GM23338 (cell line): ENCODE results near the gene TRIO. TPM values are rescaled to one million over a fixed set of nuclear protein-coding genes. Genes with fewer than 3 reads are reported as not detected.

Source experiments
- ATAC-seq: fragments of 200-7000 bp; cut with Tn5 transposase; 3 replicates; pipeline ENCODE4 v1.9.1; 2020
- DNase-seq: peaks from one replicate; pipeline ENCODE4 v3.0.0-alpha.2; 2015; ENCODE audit warnings: low spot score
- H2AFZ ChIP-seq: fragments of 200-600 bp; sonication (generic); 2 replicates; pipeline ENCODE4 v1.8.0; 2016; ENCODE audit warnings: antibody characterized with exemption, mild to moderate bottlenecking, moderate library complexity
- H3F3A ChIP-seq: fragments of 200-600 bp; sonication (generic); replicated peaks from 2 replicates; pipeline ENCODE4 v1.8.0; 2017; ENCODE audit warnings: antibody characterized with exemption, mixed run types, low read depth
- H3K27ac ChIP-seq: fragments of 200-600 bp; sonication (generic); 2 replicates; pipeline ENCODE4 v1.6.1; 2016; ENCODE audit warnings: low read depth
- H3K27me3 ChIP-seq: fragments of 200-600 bp; sonication (generic); 2 replicates; pipeline ENCODE4 v1.8.0; 2016; ENCODE audit warnings: mild to moderate bottlenecking, mixed run types, moderate library complexity; ENCODE audit not compliant: insufficient read depth
- H3K36me3 ChIP-seq: fragments of 200-600 bp; sonication (generic); 2 replicates; pipeline ENCODE4 v1.8.0; 2016; ENCODE audit warnings: mild to moderate bottlenecking; ENCODE audit not compliant: insufficient read depth
- H3K4me1 ChIP-seq: fragments of 200-600 bp; sonication (generic); 2 replicates; pipeline ENCODE4 v1.8.0; 2016; ENCODE audit warnings: mild to moderate bottlenecking, moderate library complexity; ENCODE audit not compliant: insufficient read depth
- H3K4me2 ChIP-seq: fragments of 200-600 bp; sonication (generic); 2 replicates; pipeline ENCODE4 v1.7.1; 2017; ENCODE audit warnings: mixed run types
- H3K4me3 ChIP-seq: fragments of 200-600 bp; sonication (generic); 2 replicates; pipeline ENCODE4 v1.6.1; 2016; ENCODE audit warnings: mixed run types
- H3K79me2 ChIP-seq: fragments of 200-600 bp; sonication (generic); replicated peaks from 2 replicates; pipeline ENCODE4 v1.8.0; 2017; ENCODE audit warnings: mild to moderate bottlenecking; ENCODE audit not compliant: insufficient read depth
- H3K9me2 ChIP-seq: fragments of 200-600 bp; sonication (generic); 2 replicates; pipeline ENCODE4 v1.8.0; 2017; ENCODE audit not compliant: insufficient read depth
- H4K20me1 ChIP-seq: fragments of 200-600 bp; sonication (generic); replicated peaks from 2 replicates; pipeline ENCODE4 v1.8.0; 2017; ENCODE audit warnings: mild to moderate bottlenecking; ENCODE audit not compliant: insufficient read depth
- H3K27ac Mint-ChIP-seq: 2 replicates; pipeline ENCODE4 v1.8.0; 2020; ENCODE audit warnings: inconsistent platforms, mild to moderate bottlenecking, moderate library complexity, mixed read lengths
- H3K27me3 Mint-ChIP-seq: 3 replicates; pipeline ENCODE4 v1.8.0; 2022; ENCODE audit warnings: low read depth, mild to moderate bottlenecking, moderate library complexity, mixed read lengths, inconsistent platforms; ENCODE audit not compliant: insufficient read depth, poor library complexity
- H3K36me3 Mint-ChIP-seq: 3 replicates; pipeline ENCODE4 v1.8.0; 2021; ENCODE audit warnings: low read depth, mild to moderate bottlenecking, inconsistent platforms, moderate library complexity, mixed read lengths
- H3K4me1 Mint-ChIP-seq: 3 replicates; pipeline ENCODE4 v1.8.0; 2020; ENCODE audit warnings: mild to moderate bottlenecking, inconsistent platforms, mixed read lengths
- H3K4me3 Mint-ChIP-seq: 3 replicates; pipeline ENCODE4 v1.8.0; 2021; ENCODE audit warnings: moderate library complexity, mild to moderate bottlenecking, inconsistent platforms, mixed read lengths
- H3K9me3 Mint-ChIP-seq: 3 replicates; pipeline ENCODE4 v1.8.0; 2020; ENCODE audit warnings: moderate library complexity, mild to moderate bottlenecking, inconsistent platforms, mixed read lengths
- CREB1 ChIP-seq: fragments of 250-450 bp; sonication (Bioruptor Pico); IDR thresholded peaks from 2 replicates; pipeline ENCODE4 v1.5.0; 2020; ENCODE audit warnings: low read depth, mild to moderate bottlenecking, moderate library complexity
- EZH2 ChIP-seq: fragments of 200-600 bp; sonication (generic); IDR thresholded peaks from one replicate; pipeline ENCODE4 v1.8.0; 2017; ENCODE audit warnings: antibody characterized with exemption, mild to moderate bottlenecking, low read depth; ENCODE audit not compliant: unreplicated experiment
- EZH2phosphoT487 ChIP-seq: fragments of 200-600 bp; sonication (generic); IDR thresholded peaks from one replicate; pipeline ENCODE4 v1.8.1; 2018; ENCODE audit warnings: antibody characterized with exemption; ENCODE audit not compliant: unreplicated experiment
- JUNB ChIP-seq: IDR thresholded peaks from one replicate; pipeline ENCODE4 v1.6.1; 2016; ENCODE audit warnings: antibody characterized with exemption; ENCODE audit not compliant: unreplicated experiment
- NANOG ChIP-seq: IDR thresholded peaks from 2 replicates; pipeline ENCODE4 v1.6.1; 2016; ENCODE audit warnings: antibody characterized with exemption, borderline replicate concordance
- POLR2AphosphoS5 ChIP-seq: IDR thresholded peaks from 2 replicates; pipeline ENCODE4 v1.6.1; 2016; ENCODE audit warnings: antibody characterized with exemption, low read depth
- STAT1 ChIP-seq: IDR thresholded peaks from one replicate; pipeline ENCODE4 v1.6.1; 2016; ENCODE audit warnings: antibody characterized with exemption; ENCODE audit not compliant: unreplicated experiment
- ZNF114 ChIP-seq: fragments of 250-450 bp; sonication (Bioruptor Pico); IDR thresholded peaks from 2 replicates; pipeline ENCODE4 v1.5.0; 2020; ENCODE audit warnings: mild to moderate bottlenecking, moderate library complexity
- ZNF331 ChIP-seq: fragments of 250-450 bp; sonication (Bioruptor Pico); IDR thresholded peaks from 2 replicates; pipeline ENCODE4 v1.5.0; 2020; ENCODE audit warnings: low read depth, mild to moderate bottlenecking, moderate library complexity
- polyA plus RNA-seq: library from polyadenylated mRNA; unstranded; fragments of >200 nt; fragmentation: Nextera tagmentation; extraction: Ambion mirVana; gene quantifications from 2 replicates; pipeline ENCODE4 v1.2.1, GENCODE V29; 2016
- total RNA-seq: library from RNA; depleted of rRNA; stranded (reverse); fragments of >200 nt; shearing (Covaris generic); gene quantifications from 2 replicates; pipeline ENCODE4 v1.2.3, GENCODE V29; 2014
- TF ChIP-seq, protein P1 (sequence below): fragments of 250-450 bp; sonication (Bioruptor Pico); IDR thresholded peaks from 2 replicates; pipeline ENCODE4 v1.5.0; 2020; ENCODE audit warnings: mild to moderate bottlenecking, moderate library complexity
- TF ChIP-seq, protein P2 (sequence below), 2 experiments: fragments of 200-600 bp in 1 of 2; sonication (generic) in 1 of 2; conservative IDR thresholded peaks; 2 replicates each; pipeline versions ENCODE4 v1.5.1 to v1.6.1; 2016 to 2017; ENCODE audit warnings: antibody characterized with exemption in 2 of 2, low read depth in 2 of 2, mild to moderate bottlenecking in 2 of 2, moderate library complexity in 1 of 2
- TF ChIP-seq, protein P3 (sequence below): IDR thresholded peaks from 2 replicates; pipeline ENCODE4 v1.6.1; 2016; ENCODE audit warnings: antibody characterized with exemption
- TF ChIP-seq, protein P4 (sequence below): IDR thresholded peaks from one replicate; pipeline ENCODE4 v1.6.1; 2018; ENCODE audit warnings: antibody characterized with exemption; ENCODE audit not compliant: unreplicated experiment

Gene TRIO
- total and polyA plus RNA-seq, 2 experiments from 2014 or later = 13.8 to 113 TPM

DNA sequence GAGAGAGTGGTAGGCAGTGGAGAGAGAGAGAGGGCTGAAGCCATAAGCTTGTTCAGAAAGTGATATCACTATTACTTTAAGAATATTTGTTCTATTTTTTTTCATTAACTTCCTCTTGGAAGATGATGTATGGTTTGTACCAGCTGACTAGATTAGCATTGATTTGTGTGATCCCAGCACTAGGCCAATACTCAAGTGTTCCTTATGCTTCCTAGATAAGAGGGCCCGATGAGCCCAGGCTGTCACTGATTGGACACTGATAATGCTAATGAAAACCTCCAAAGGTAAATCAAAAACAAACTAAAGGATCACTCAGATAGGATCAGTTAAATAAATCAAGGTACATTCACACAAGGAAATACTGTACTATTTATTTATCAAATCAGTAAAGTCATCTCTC, 385.8 kb downstream of the TRIO start:
- H3K4me1 ChIP-seq = no peaks in the 10 kb centered on the region
- no peaks in the 10 kb centered on the region for H3K9me2 ChIP-seq
- no peak for DNase-seq
- no peak overlapping the region for H3K4me3 ChIP-seq
- no peaks in the 10 kb centered on the region for H3F3A ChIP-seq
- Mint-ChIP-seq H3K9me3 (no peaks in the 10 kb centered on the region; the same call in 2 of the 3 replicates), H3K27me3 (no peaks in the 10 kb centered on the region), H3K27ac (no peak overlapping the region), H3K4me3 (no peak overlapping the region), H3K36me3 (no peaks in the 10 kb centered on the region), H3K4me1 (no peaks in the 10 kb centered on the region)
- H3K27ac ChIP-seq = no peak overlapping the region
- H3K27me3 ChIP-seq = no peaks in the 10 kb centered on the region
- no peaks in the 10 kb centered on the region for H3K79me2 ChIP-seq
- TF ChIP-seq POLR2AphosphoS5 (no peak), ZNF331 (CRISPR knock-in tag) (no peak), CREB1 (CRISPR knock-in tag) (no peak), JUNB (no peak), ZNF114 (CRISPR knock-in tag) (no peak), NANOG (no peak), STAT1 (no peak), EZH2 (no peak), EZH2phosphoT487 (no peak)
- TF ChIP-seq, protein P1, sequence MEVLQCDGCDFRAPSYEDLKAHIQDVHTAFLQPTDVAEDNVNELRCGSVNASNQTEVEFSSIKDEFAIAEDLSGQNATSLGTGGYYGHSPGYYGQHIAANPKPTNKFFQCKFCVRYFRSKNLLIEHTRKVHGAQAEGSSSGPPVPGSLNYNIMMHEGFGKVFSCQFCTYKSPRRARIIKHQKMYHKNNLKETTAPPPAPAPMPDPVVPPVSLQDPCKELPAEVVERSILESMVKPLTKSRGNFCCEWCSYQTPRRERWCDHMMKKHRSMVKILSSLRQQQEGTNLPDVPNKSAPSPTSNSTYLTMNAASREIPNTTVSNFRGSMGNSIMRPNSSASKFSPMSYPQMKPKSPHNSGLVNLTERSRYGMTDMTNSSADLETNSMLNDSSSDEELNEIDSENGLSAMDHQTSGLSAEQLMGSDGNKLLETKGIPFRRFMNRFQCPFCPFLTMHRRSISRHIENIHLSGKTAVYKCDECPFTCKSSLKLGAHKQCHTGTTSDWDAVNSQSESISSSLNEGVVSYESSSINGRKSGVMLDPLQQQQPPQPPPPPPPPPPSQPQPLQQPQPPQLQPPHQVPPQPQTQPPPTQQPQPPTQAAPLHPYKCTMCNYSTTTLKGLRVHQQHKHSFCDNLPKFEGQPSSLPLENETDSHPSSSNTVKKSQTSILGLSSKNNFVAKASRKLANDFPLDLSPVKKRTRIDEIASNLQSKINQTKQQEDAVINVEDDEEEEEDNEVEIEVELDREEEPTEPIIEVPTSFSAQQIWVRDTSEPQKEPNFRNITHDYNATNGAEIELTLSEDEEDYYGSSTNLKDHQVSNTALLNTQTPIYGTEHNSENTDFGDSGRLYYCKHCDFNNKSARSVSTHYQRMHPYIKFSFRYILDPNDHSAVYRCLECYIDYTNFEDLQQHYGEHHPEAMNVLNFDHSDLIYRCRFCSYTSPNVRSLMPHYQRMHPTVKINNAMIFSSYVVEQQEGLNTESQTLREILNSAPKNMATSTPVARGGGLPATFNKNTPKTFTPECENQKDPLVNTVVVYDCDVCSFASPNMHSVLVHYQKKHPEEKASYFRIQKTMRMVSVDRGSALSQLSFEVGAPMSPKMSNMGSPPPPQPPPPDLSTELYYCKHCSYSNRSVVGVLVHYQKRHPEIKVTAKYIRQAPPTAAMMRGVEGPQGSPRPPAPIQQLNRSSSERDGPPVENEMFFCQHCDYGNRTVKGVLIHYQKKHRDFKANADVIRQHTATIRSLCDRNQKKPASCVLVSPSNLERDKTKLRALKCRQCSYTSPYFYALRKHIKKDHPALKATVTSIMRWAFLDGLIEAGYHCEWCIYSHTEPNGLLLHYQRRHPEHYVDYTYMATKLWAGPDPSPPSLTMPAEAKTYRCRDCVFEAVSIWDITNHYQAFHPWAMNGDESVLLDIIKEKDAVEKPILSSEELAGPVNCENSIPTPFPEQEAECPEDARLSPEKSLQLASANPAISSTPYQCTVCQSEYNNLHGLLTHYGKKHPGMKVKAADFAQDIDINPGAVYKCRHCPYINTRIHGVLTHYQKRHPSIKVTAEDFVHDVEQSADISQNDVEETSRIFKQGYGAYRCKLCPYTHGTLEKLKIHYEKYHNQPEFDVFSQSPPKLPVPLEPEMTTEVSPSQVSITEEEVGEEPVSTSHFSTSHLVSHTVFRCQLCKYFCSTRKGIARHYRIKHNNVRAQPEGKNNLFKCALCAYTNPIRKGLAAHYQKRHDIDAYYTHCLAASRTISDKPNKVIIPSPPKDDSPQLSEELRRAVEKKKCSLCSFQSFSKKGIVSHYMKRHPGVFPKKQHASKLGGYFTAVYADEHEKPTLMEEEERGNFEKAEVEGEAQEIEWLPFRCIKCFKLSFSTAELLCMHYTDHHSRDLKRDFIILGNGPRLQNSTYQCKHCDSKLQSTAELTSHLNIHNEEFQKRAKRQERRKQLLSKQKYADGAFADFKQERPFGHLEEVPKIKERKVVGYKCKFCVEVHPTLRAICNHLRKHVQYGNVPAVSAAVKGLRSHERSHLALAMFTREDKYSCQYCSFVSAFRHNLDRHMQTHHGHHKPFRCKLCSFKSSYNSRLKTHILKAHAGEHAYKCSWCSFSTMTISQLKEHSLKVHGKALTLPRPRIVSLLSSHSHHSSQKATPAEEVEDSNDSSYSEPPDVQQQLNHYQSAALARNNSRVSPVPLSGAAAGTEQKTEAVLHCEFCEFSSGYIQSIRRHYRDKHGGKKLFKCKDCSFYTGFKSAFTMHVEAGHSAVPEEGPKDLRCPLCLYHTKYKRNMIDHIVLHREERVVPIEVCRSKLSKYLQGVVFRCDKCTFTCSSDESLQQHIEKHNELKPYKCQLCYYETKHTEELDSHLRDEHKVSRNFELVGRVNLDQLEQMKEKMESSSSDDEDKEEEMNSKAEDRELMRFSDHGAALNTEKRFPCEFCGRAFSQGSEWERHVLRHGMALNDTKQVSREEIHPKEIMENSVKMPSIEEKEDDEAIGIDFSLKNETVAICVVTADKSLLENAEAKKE (CRISPR knock-in tag) = no peak
- TF ChIP-seq, protein P2, sequence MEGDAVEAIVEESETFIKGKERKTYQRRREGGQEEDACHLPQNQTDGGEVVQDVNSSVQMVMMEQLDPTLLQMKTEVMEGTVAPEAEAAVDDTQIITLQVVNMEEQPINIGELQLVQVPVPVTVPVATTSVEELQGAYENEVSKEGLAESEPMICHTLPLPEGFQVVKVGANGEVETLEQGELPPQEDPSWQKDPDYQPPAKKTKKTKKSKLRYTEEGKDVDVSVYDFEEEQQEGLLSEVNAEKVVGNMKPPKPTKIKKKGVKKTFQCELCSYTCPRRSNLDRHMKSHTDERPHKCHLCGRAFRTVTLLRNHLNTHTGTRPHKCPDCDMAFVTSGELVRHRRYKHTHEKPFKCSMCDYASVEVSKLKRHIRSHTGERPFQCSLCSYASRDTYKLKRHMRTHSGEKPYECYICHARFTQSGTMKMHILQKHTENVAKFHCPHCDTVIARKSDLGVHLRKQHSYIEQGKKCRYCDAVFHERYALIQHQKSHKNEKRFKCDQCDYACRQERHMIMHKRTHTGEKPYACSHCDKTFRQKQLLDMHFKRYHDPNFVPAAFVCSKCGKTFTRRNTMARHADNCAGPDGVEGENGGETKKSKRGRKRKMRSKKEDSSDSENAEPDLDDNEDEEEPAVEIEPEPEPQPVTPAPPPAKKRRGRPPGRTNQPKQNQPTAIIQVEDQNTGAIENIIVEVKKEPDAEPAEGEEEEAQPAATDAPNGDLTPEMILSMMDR (conservative IDR thresholded peaks at IDR 0.05; ENCODE audit: low read depth in 2 of 2) = no peak
- TF ChIP-seq, protein P3, sequence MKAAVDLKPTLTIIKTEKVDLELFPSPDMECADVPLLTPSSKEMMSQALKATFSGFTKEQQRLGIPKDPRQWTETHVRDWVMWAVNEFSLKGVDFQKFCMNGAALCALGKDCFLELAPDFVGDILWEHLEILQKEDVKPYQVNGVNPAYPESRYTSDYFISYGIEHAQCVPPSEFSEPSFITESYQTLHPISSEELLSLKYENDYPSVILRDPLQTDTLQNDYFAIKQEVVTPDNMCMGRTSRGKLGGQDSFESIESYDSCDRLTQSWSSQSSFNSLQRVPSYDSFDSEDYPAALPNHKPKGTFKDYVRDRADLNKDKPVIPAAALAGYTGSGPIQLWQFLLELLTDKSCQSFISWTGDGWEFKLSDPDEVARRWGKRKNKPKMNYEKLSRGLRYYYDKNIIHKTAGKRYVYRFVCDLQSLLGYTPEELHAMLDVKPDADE = no peak
- TF ChIP-seq, protein P4, sequence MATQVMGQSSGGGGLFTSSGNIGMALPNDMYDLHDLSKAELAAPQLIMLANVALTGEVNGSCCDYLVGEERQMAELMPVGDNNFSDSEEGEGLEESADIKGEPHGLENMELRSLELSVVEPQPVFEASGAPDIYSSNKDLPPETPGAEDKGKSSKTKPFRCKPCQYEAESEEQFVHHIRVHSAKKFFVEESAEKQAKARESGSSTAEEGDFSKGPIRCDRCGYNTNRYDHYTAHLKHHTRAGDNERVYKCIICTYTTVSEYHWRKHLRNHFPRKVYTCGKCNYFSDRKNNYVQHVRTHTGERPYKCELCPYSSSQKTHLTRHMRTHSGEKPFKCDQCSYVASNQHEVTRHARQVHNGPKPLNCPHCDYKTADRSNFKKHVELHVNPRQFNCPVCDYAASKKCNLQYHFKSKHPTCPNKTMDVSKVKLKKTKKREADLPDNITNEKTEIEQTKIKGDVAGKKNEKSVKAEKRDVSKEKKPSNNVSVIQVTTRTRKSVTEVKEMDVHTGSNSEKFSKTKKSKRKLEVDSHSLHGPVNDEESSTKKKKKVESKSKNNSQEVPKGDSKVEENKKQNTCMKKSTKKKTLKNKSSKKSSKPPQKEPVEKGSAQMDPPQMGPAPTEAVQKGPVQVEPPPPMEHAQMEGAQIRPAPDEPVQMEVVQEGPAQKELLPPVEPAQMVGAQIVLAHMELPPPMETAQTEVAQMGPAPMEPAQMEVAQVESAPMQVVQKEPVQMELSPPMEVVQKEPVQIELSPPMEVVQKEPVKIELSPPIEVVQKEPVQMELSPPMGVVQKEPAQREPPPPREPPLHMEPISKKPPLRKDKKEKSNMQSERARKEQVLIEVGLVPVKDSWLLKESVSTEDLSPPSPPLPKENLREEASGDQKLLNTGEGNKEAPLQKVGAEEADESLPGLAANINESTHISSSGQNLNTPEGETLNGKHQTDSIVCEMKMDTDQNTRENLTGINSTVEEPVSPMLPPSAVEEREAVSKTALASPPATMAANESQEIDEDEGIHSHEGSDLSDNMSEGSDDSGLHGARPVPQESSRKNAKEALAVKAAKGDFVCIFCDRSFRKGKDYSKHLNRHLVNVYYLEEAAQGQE = no peak
- no peaks in the 10 kb centered on the region for H3K36me3 ChIP-seq
- H2AFZ ChIP-seq = no peak overlapping the region
- ATAC-seq = no peak
- H3K4me2 ChIP-seq = no peak overlapping the region
- no peaks in the 10 kb centered on the region for H4K20me1 ChIP-seq
